Lower lobe of right lung (tissue), 2 donors: Measurements from ENCODE around the gene ZXDA. TPM values are rescaled to one million over a fixed set of nuclear protein-coding genes. Genes with fewer than 3 reads are reported as not detected.

Experiments
- ATAC-seq, 2 donors: fragments of 200-7000 bp; cut with Tn5 transposase; one replicate each; pipeline ENCODE4 v1.9.1; 2020 to 2022; ENCODE audit warnings: mild to moderate bottlenecking in 2 of 2, moderate library complexity in 2 of 2
- DNase-seq: peaks from one replicate; pipeline ENCODE4 v3.0.0-alpha.2; 2020
- H3K27ac ChIP-seq: fragments of 200-600 bp; one replicate; pipeline ENCODE4 v1.8.0; 2022
- H3K27me3 ChIP-seq: fragments of 200-600 bp; one replicate; pipeline ENCODE4 v1.8.0; 2022; ENCODE audit warnings: low read depth
- H3K36me3 ChIP-seq: fragments of 200-600 bp; one replicate; pipeline ENCODE4 v1.8.0; 2022; ENCODE audit warnings: mild to moderate bottlenecking
- H3K4me1 ChIP-seq: fragments of 200-600 bp; one replicate; pipeline ENCODE4 v1.8.0; 2022
- H3K4me3 ChIP-seq: fragments of 200-600 bp; one replicate; pipeline ENCODE4 v1.8.0; 2022; ENCODE audit warnings: mild to moderate bottlenecking
- H3K9me3 ChIP-seq: fragments of 200-600 bp; one replicate; pipeline ENCODE4 v1.8.0; 2022
- intact Hi-C: fragments of 100-400 bp; cut with DNase I; formaldehyde crosslinking; loops from one replicate; pipeline ENCODE4 v1.11.0; 2022
- total RNA-seq: library from RNA; stranded (reverse); fragmentation: NEBNext Ultra II Directional; extraction: Animal tissue kit (Norgen Biotek cat#: 25700); gene quantifications from one replicate; pipeline ENCODE4 v1.2.1, GENCODE V29; 2021
- TF ChIP-seq, protein P1 (sequence below): fragments of 200-600 bp; IDR thresholded peaks from one replicate; pipeline ENCODE4 v1.8.0; 2022; ENCODE audit warnings: antibody characterized with exemption, mild to moderate bottlenecking
- donor health status: DM: no; HTN: yes; CAD: no; lungs with severe emphysema.

ZXDA gene
- total RNA-seq, 1 donor from 2014 or later = 4.6 TPM

- no peak for ATAC-seq
- TF ChIP-seq, protein P1, sequence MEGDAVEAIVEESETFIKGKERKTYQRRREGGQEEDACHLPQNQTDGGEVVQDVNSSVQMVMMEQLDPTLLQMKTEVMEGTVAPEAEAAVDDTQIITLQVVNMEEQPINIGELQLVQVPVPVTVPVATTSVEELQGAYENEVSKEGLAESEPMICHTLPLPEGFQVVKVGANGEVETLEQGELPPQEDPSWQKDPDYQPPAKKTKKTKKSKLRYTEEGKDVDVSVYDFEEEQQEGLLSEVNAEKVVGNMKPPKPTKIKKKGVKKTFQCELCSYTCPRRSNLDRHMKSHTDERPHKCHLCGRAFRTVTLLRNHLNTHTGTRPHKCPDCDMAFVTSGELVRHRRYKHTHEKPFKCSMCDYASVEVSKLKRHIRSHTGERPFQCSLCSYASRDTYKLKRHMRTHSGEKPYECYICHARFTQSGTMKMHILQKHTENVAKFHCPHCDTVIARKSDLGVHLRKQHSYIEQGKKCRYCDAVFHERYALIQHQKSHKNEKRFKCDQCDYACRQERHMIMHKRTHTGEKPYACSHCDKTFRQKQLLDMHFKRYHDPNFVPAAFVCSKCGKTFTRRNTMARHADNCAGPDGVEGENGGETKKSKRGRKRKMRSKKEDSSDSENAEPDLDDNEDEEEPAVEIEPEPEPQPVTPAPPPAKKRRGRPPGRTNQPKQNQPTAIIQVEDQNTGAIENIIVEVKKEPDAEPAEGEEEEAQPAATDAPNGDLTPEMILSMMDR = no peak
- Histone ChIP-seq H3K9me3 (no peaks in the 10 kb centered on the region), H3K36me3 (no peaks in the 10 kb centered on the region), H3K27me3 (no peaks in the 10 kb centered on the region), H3K4me1 (peaks cover 18% of the 10 kb centered on the region), H3K4me3 (no peak overlapping the region), H3K27ac (no peak overlapping the region)
- DNase-seq = no peak
- intact Hi-C loops = no loop called here
Observed at GRCh38 chrX:57906790-57907189, 3.5 kb downstream of the ZXDA start.

- intact Hi-C loops = no loop called here
- no peak overlapping the region for H3K27ac ChIP-seq
- H3K4me3 ChIP-seq = peak overlapping the region; percentile 19
Observed at GRCh38 chrX:57905141-57905540, 5.1 kb downstream of the ZXDA start.

GRCh38 chrX:57904176-57904880, 5.9 kb downstream of the ZXDA start:
- Histone ChIP-seq H3K27me3 (no peaks in the 10 kb centered on the region), H3K4me3 (no peak overlapping the region), H3K36me3 (no peaks in the 10 kb centered on the region), H3K9me3 (no peaks in the 10 kb centered on the region), H3K27ac (no peak overlapping the region), H3K4me1 (peaks cover 10% of the 10 kb centered on the region)
- intact Hi-C loops = no loop called here
- ATAC-seq (no peak), DNase-seq (no peak)
- TF ChIP-seq, protein P1 = no peak

More at GRCh38 chrX:57905141-57905540, 5.1 kb downstream of the ZXDA start:
- Histone ChIP-seq H3K4me1 (peaks cover 10% of the 10 kb centered on the region), H3K27me3 (no peaks in the 10 kb centered on the region), H3K36me3 (no peaks in the 10 kb centered on the region), H3K9me3 (no peaks in the 10 kb centered on the region)
- no peak for DNase-seq
- ATAC-seq = no peak
- TF ChIP-seq, protein P1 = no peak

GRCh38 chrX:57902633-57903032, 7.6 kb downstream of the ZXDA start:
- TF ChIP-seq, protein P1 = no peak
- Histone ChIP-seq H3K4me3 (no peak overlapping the region), H3K27ac (no peak overlapping the region), H3K9me3 (no peaks in the 10 kb centered on the region), H3K27me3 (no peaks in the 10 kb centered on the region), H3K36me3 (no peaks in the 10 kb centered on the region), H3K4me1 (peaks cover 10% of the 10 kb centered on the region)
- intact Hi-C loops = no loop called here
- ATAC-seq (no peak), DNase-seq (no peak)

- H3K9me3 ChIP-seq = no peaks in the 10 kb centered on the region
- no peak for ATAC-seq
- no peak overlapping the region for H3K4me3 ChIP-seq
- TF ChIP-seq, protein P1 = no peak
- H3K27ac ChIP-seq = no peak overlapping the region
- no peak for DNase-seq
- H3K36me3 ChIP-seq = no peaks in the 10 kb centered on the region
- intact Hi-C loops = no loop called here
- no peaks in the 10 kb centered on the region for H3K27me3 ChIP-seq
- H3K4me1 ChIP-seq = peaks cover 10% of the 10 kb centered on the region
Observed at GRCh38 chrX:57901466-57901865, 8.8 kb downstream of the ZXDA start.
